ENCODE measurements around the gene WDR49.

DNA sequence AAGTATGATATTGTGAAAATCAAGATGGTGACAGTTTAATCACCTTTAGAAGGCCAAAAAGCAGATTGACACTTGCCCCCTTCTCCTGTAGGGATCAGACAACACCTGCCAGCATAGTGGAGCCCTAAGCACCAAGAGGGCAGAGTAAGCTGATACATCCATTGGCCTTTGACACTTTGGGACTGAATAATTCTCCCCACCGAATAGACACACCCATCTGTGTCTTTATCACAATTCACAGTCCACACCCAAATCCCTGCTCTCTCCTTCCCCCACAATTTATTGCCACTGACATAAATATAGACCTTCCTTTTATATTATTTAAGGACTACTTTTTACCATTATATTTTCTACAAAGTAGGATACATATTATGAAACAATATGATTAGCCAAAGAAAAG is 3.1 kb upstream of the WDR49 start:
- TF ChIP-seq CTCF (IDR thresholded peaks at IDR 0.05; ENCODE audit: insufficient read depth, low read length, poor library complexity, severe bottlenecking) (no peak), EZH2phosphoT487 (conservative IDR thresholded peaks at IDR 0.05; ENCODE audit: low read length) (no peak)
